Fibroblast of pulmonary artery (primary cell): ENCODE results near the gene MTA2.

Experiments used
- DNase-seq: peaks from one replicate; pipeline ENCODE4 v3.0.0-alpha.2; 2010; ENCODE audit warnings: low read depth
- H3K4me3 ChIP-seq: replicated peaks from 2 replicates; pipeline ENCODE4 v1.5.1; 2011; ENCODE audit warnings: low read depth, mild to moderate bottlenecking, control low read depth, low read length, moderate library complexity
- TF ChIP-seq, protein P1 (sequence below): IDR thresholded peaks from 2 replicates; pipeline ENCODE4 v1.5.1; 2011; ENCODE audit warnings: mild to moderate bottlenecking, control low read depth, low read length, inconsistent platforms; ENCODE audit errors: missing control alignments

The MTA2 gene

DNA sequence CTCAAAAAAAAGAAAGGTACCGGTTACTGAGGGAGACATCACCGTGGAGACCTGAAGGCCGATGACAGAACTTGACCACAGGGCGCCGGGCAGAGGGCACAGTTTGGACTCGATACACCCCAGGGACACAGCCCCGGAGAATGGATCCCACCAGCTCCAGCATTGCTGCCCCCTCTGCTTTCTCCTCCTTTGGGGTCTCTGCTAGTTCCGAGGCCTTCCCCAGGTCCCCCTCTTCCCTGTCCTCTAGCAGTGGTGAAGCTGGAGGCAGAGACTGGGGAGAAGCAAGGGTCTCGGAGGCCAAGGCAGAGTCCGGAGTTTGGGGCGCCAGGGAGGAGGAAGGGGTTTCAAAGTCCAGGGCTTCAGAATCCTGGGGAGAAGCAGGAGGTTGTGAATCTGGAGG lies 23.1 kb downstream of the MTA2 start:
- no peak overlapping the region for H3K4me3 ChIP-seq
- DNase-seq, result no peak
- TF ChIP-seq, protein P1, sequence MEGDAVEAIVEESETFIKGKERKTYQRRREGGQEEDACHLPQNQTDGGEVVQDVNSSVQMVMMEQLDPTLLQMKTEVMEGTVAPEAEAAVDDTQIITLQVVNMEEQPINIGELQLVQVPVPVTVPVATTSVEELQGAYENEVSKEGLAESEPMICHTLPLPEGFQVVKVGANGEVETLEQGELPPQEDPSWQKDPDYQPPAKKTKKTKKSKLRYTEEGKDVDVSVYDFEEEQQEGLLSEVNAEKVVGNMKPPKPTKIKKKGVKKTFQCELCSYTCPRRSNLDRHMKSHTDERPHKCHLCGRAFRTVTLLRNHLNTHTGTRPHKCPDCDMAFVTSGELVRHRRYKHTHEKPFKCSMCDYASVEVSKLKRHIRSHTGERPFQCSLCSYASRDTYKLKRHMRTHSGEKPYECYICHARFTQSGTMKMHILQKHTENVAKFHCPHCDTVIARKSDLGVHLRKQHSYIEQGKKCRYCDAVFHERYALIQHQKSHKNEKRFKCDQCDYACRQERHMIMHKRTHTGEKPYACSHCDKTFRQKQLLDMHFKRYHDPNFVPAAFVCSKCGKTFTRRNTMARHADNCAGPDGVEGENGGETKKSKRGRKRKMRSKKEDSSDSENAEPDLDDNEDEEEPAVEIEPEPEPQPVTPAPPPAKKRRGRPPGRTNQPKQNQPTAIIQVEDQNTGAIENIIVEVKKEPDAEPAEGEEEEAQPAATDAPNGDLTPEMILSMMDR, result no peak

DNA sequence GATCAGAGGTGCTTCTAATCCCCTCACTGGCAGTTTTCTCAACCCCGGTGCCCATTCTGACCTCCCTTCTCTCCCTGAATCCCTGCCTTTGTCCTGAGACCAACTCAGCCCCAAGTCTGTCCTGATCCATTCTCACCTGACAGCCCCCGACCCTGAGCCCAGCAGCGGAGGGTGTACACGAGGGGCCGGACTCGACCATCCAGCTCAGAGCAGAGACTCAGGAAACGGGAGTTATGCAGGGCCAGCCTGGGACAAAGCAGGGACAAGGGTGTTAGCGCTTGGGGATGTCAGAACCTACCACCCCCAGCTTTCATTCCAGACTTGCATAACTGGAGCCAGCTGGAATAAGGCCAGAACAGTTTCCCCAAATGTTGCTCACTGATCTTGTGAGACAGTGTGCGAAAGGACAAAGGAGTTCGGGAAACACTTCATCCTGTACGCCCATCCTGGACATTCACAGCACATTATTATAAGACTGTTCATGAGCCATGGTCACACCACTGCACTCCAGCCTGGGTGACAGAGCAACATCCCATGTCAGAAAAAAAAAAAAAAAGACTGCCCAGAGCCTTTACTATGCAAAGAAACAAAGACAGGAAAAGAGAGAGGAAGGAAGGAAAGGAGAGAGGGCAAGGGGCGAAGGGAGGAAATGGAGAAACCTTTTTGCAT lies 24.5 kb downstream of the MTA2 start:
- no peak overlapping the region for H3K4me3 ChIP-seq
- TF ChIP-seq, protein P1, result no peak
- DNase-seq, result peak; percentile 61

DNA sequence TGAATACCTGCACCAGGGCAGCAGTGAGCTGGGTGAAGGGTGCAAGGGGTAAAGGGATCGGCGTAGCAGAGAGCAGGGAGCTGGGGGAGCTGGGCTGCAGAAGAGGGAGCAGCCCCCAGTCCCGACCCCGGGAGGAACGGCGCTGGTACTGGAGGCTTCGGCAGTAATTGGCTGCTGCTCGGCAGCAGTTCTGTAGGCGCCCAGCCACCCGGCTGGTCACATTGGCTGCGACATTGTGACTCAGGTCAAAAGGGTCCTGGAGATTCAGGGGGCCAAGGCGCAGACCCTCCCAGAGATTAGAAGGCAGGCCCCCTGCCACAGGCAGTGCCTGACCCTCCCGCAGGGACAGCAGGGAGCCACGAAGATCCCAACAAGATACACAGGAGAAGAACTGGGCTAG lies 25.8 kb downstream of the MTA2 start:
- TF ChIP-seq, protein P1, result no peak
- no peak overlapping the region for H3K4me3 ChIP-seq
- DNase-seq, result no peak

DNA sequence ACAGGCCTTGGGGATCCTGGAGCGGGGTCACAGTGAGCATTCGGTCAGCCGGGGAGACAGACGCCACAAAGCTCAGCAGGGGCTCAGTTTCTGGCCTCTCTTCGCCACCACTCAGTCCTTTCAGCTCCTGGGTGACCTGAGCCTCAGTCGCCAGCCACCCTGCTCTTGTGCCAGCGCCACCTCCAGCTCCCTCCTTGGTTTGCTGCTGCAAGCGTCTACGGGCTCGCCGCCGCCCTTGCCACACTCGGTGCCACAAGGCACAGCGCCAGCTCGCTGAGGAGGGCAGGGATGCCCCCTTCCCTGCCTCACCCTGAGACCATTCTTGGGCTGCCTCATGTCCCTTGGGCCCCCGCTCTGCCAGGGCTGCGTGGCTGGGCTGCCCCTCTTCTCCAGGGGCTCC lies 26.5 kb downstream of the MTA2 start:
- TF ChIP-seq, protein P1, result no peak
- peak overlapping the region; percentile 65 for H3K4me3 ChIP-seq
- DNase-seq, result no peak

DNA sequence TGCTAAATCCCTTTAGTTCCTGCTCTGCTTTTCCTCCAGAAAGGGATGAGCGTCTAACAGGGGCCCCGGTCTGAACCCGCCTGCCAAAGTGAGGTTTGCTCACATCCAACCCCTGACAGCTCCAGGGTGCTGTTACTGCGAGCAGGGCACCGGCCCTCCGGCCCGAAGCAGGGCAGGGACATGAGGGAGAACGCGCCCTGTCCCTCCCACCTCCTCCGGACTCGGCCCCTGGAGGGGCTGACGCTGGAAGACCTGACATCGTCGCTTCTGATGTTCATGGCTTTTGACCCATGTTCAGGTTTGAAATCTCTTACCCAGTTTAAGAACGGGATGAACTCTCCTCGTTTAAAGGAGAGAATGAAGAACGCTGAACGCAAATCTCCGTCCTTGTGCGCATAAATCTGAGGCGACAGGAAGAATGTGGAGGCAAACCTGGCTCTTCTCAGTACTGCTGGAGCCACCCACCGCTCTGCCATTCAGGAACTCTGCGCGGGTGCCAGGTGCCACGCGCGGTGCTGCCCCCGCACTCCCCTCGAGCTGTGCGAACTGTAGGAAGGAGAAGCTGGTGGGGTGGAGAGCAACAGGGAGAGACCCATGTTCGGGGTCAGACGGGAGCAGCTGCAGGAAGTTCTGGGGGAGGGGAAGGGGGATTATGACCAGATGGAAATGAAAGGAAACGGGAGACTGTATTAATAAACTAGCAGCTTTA lies 27.1 kb downstream of the MTA2 start:
- peak; percentile 25 for DNase-seq

DNA sequence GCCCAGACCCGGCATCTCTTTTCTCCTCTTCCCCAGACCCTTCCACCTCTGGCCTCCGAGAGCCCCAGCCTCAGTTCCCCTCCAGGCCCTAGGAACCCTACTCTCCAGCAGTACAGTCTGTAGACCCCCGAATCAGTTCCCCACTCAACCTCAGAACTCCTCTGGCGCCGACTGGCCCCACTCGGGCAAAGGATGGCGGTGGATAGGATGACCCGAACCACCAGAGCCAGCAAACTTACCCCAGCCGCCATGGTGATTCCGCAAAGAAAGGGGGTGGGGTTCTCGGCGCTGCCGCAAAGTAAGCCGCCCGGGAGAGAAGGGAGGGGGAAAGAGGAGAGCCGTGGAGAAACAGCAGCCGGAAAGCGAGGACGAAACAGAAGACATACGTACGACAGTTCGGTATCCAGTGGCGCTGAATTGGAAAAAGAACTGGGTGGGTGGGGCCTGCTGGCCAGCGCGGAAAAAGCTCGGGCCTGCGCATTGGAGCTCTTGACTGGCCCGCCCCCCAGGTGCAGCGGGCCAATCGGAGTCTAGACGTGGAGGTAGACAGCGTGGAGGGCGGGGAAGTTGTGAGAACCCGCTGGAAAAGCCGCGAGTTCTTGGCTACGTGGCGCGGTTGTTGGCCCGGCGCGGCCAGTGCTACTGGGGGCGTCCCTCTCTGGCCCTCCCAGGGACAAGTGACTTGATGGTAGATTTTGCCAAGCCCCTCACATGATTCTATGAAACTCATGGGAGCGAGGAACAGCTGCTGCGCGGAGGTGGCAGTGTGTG lies 27.9 kb downstream of the MTA2 start, which contains the start of gene EEF1G:
TSS of gene EEF1G (minus strand) at position 300 of the 771 bp plus-strand sequence. CDS start at position 251, 49 bp downstream.
- DNase-seq, result peak; percentile 100
- TF ChIP-seq, protein P1, result no peak
- peak within 1 kb of the TSS; percentile 99 for H3K4me3 ChIP-seq

More for the DNA sequence above, 27.1 kb downstream of the MTA2 start:
- TF ChIP-seq, protein P1, result no peak
- H3K4me3 ChIP-seq, result peak overlapping the region; percentile 65
